Liver (tissue), 9 donors: ENCODE data around the gene SET. TPM values are rescaled to one million over a fixed set of nuclear protein-coding genes. Genes with fewer than 3 reads are reported as not detected.
A peak's percentile ranks its signal among the peaks of the same experiment; 100 is the strongest.

Experiments used
- DNase-seq: peaks from one replicate; pipeline ENCODE4 v3.0.0-alpha.2; 2017; ENCODE audit warnings: low spot score
- H3K27ac ChIP-seq, 2 donors: one replicate each; pipeline ENCODE4 v1.7.0; 2013; ENCODE audit warnings: inconsistent platforms in 2 of 2, low read length in 2 of 2, control low read depth in 1 of 2, low read depth in 1 of 2, mild to moderate bottlenecking in 1 of 2
- H3K27me3 ChIP-seq, 4 donors: one replicate each; pipeline versions ENCODE4 v1.6.1 to v1.7.0; 2013; ENCODE audit warnings: low read length in 3 of 4, inconsistent platforms in 1 of 4, mild to moderate bottlenecking in 1 of 4, moderate library complexity in 1 of 4; ENCODE audit not compliant: control insufficient read depth in 4 of 4, insufficient read depth in 4 of 4
- H3K36me3 ChIP-seq, 4 donors: one replicate each; pipeline versions ENCODE4 v1.6.1 to v1.7.0; 2013; ENCODE audit warnings: low read length in 3 of 4, mild to moderate bottlenecking in 3 of 4, low read depth in 1 of 4, moderate library complexity in 1 of 4; ENCODE audit not compliant: control insufficient read depth in 4 of 4, insufficient read depth in 3 of 4
- H3K4me1 ChIP-seq, 4 donors: one replicate each; pipeline versions ENCODE4 v1.6.1 to v1.7.0; 2013; ENCODE audit warnings: low read length in 3 of 4, mild to moderate bottlenecking in 3 of 4, moderate library complexity in 1 of 4; ENCODE audit not compliant: control insufficient read depth in 4 of 4, insufficient read depth in 4 of 4
- H3K4me3 ChIP-seq, 3 donors: one replicate each; pipeline versions ENCODE4 v1.6.1 to v1.7.0; 2013; ENCODE audit warnings: low read length in 3 of 3, control low read depth in 1 of 3, low read depth in 1 of 3, mild to moderate bottlenecking in 1 of 3
- H3K9ac ChIP-seq, 2 donors: one replicate each; pipeline ENCODE4 v1.7.0; 2013; ENCODE audit warnings: low read length in 2 of 2, mild to moderate bottlenecking in 2 of 2, moderate library complexity in 2 of 2, control low read depth in 1 of 2, low read depth in 1 of 2
- H3K9me3 ChIP-seq, 4 donors: one replicate each; pipeline versions ENCODE4 v1.6.1 to v1.7.0; 2013; ENCODE audit warnings: low read length in 3 of 4; ENCODE audit not compliant: control insufficient read depth in 4 of 4
- CTCF ChIP-seq: fragments of 150-350 bp; IDR thresholded peaks from 2 replicates; pipeline ENCODE4 v1.5.1; 2017; ENCODE audit warnings: improper control_type of control experiment, low read depth, low read length; ENCODE audit not compliant: missing input control
- EGR1 ChIP-seq, 2 donors: IDR thresholded peaks; 2 replicates each; pipeline ENCODE4 v1.6.1; 2016 to 2018; ENCODE audit warnings: antibody characterized with exemption in 2 of 2, low read depth in 2 of 2
- FOXA1 ChIP-seq: IDR thresholded peaks from 2 replicates; pipeline ENCODE4 v1.6.1; 2016; ENCODE audit warnings: antibody characterized with exemption
- GABPA ChIP-seq, 2 donors: IDR thresholded peaks in 1 of 2; conservative IDR thresholded peaks in 1 of 2; 2 replicates each; pipeline ENCODE4 v1.6.1; 2016; ENCODE audit warnings: antibody characterized with exemption in 2 of 2, mild to moderate bottlenecking in 1 of 2, moderate library complexity in 1 of 2
- HNF4A ChIP-seq, 2 donors: conservative IDR thresholded peaks; 2 replicates each; pipeline ENCODE4 v1.6.1; 2016; ENCODE audit warnings: antibody characterized with exemption in 2 of 2, mild to moderate bottlenecking in 2 of 2
- JUND ChIP-seq, 2 donors: IDR thresholded peaks; 2 replicates each; pipeline ENCODE4 v1.6.1; 2016; ENCODE audit warnings: antibody characterized with exemption in 2 of 2
- MAX ChIP-seq: IDR thresholded peaks from 2 replicates; pipeline ENCODE4 v1.6.1; 2016; ENCODE audit warnings: antibody characterized with exemption
- NR2F2 ChIP-seq: IDR thresholded peaks from 2 replicates; pipeline ENCODE4 v1.6.1; 2016; ENCODE audit warnings: antibody characterized with exemption
- REST ChIP-seq: IDR thresholded peaks from 2 replicates; pipeline ENCODE4 v1.6.1; 2016; ENCODE audit warnings: antibody characterized with exemption, mild to moderate bottlenecking
- RXRA ChIP-seq, 2 donors: IDR thresholded peaks; 2 replicates each; pipeline ENCODE4 v1.6.1; 2017 to 2018; ENCODE audit warnings: antibody characterized with exemption in 2 of 2, mild to moderate bottlenecking in 1 of 2
- SP1 ChIP-seq: IDR thresholded peaks from 2 replicates; pipeline ENCODE4 v1.6.1; 2018; ENCODE audit warnings: antibody characterized with exemption, mild to moderate bottlenecking
- TAF1 ChIP-seq: conservative IDR thresholded peaks from 2 replicates; pipeline ENCODE4 v1.6.1; 2016; ENCODE audit warnings: antibody characterized with exemption, mild to moderate bottlenecking
- YY1 ChIP-seq: IDR thresholded peaks from 2 replicates; pipeline ENCODE4 v1.6.1; 2016; ENCODE audit warnings: antibody characterized with exemption, mild to moderate bottlenecking
- ZBTB33 ChIP-seq: IDR thresholded peaks from 2 replicates; pipeline ENCODE4 v1.6.1; 2016; ENCODE audit warnings: antibody characterized with exemption
- WGBS: extraction: QIAGEN DNeasy Blood & Tissue Kit; methylation state at CpG from one replicate; pipeline ENCODE4 v1.1.7; 2013; 5-methylcytosine and 5-hydroxymethylcytosine counted together
- polyA plus RNA-seq, 2 donors: library from polyadenylated mRNA; stranded (reverse) in 1 of 2; unstranded in 1 of 2; fragments of 200-250 nt in 1 of 2; fragments of >200 nt in 1 of 2; fragmentation: Nextera tagmentation in 1 of 2; extraction: Ambion mirVana in 1 of 2; gene quantifications; one replicate each; pipeline versions ENCODE4 v1.2.1 to v1.2.3, GENCODE V29; 2013 to 2015
- total RNA-seq, 2 donors: library from RNA; depleted of rRNA; stranded (reverse); fragments of >200 nt; gene quantifications; one replicate each; pipeline ENCODE4 v1.2.3, GENCODE V29; 2014
- donor health status: healthy.
- donor health status: healthy.
- donor health status: healthy.
- donor health status: healthy.
- donor health status: healthy.

SET gene
- total and polyA plus RNA-seq, 4 donors: 58.2 to 95.6 (median 69.3) TPM

- no peaks in the 10 kb centered on the region for H3K27me3 ChIP-seq
- no peak for TF ChIP-seq JUND (IDR thresholded peaks at IDR 0.05)
- TF ChIP-seq HNF4A (conservative IDR thresholded peaks at IDR 0.05): peak in 1 of 2 donors; percentile 15
- no peak for TF ChIP-seq EGR1 (IDR thresholded peaks at IDR 0.05; ENCODE audit: low read depth in 2 of 2)
- TF ChIP-seq GABPA (IDR thresholded peaks at IDR 0.05 in 1 of 2, conservative IDR thresholded peaks at IDR 0.05 in 1 of 2): peak in 1 of 2 donors; percentile 24
- TF ChIP-seq TAF1: no peak
- peak in 1 of 2 donors; percentile 13 for TF ChIP-seq RXRA (IDR thresholded peaks at IDR 0.05)
- peak; percentile 93 for TF ChIP-seq YY1
- TF ChIP-seq MAX: peak; percentile 30
- TF ChIP-seq REST: peak; percentile 55
- no peak for TF ChIP-seq FOXA1
- peak; percentile 27 for TF ChIP-seq SP1
- TF ChIP-seq NR2F2: peak; percentile 27
- no peak for TF ChIP-seq CTCF
- H3K9me3 ChIP-seq: no peaks in the 10 kb centered on the region
- DNase-seq: no peak
- peak overlapping the region; percentile 49 to 79 for H3K27ac ChIP-seq
- peaks cover 0 to 38% (median 19%) of the 10 kb centered on the region in 4 donors for H3K4me1 ChIP-seq
- 15% methylated on average over 15 of the region's 15 CpGs for WGBS
- peak overlapping the region; percentile 61 to 77 (median 64) for H3K4me3 ChIP-seq
- no peaks in the 10 kb centered on the region for H3K36me3 ChIP-seq
- H3K9ac ChIP-seq: peak overlapping the region; percentile 94 to 95
Observed at GRCh38 chr9:128684325-128685199, 4.5 kb upstream of the SET start.

GRCh38 chr9:128685636-128686489, 3.2 kb upstream of the SET start:
- DNase-seq: no peak
- Histone ChIP-seq H3K27me3 (no peaks in the 10 kb centered on the region), H3K36me3 (no peaks in the 10 kb centered on the region), H3K4me3 (no peak overlapping the region), H3K27ac (peak overlapping the region; percentile 67 to 79), H3K4me1 (peaks cover 0 to 47% (median 24%) of the 10 kb centered on the region in 4 donors), H3K9me3 (no peaks in the 10 kb centered on the region), H3K9ac (peak overlapping the region; percentile 33 to 38)
- WGBS: 58% methylated on average over 17 of the region's 17 CpGs
- no peak for TF ChIP-seq GABPA (IDR thresholded peaks at IDR 0.05 in 1 of 2, conservative IDR thresholded peaks at IDR 0.05 in 1 of 2)
- no peak for TF ChIP-seq MAX
- TF ChIP-seq SP1: peak; percentile 67
- TF ChIP-seq JUND (IDR thresholded peaks at IDR 0.05): no peak
- TF ChIP-seq CTCF: no peak
- TF ChIP-seq HNF4A (conservative IDR thresholded peaks at IDR 0.05): peak in 1 of 2 donors; percentile 16
- peak in 1 of 2 donors; percentile 39 for TF ChIP-seq RXRA (IDR thresholded peaks at IDR 0.05)
- TF ChIP-seq TAF1: no peak
- no peak for TF ChIP-seq ZBTB33
- no peak for TF ChIP-seq FOXA1
